SK-N-SH treated with all-trans-retinoic acid at 6 μM for 48 hours (cell line): ENCODE measurements around the gene RELCH.
"Not testable (repeated sequence)": the region's sequence is repeated elsewhere in the genome, so short reads cannot be mapped to it uniquely, and the experiment has no call there.

Experiments used
- ARNTL ChIP-seq: fragments of 450-650 bp; formaldehyde crosslinking; IDR thresholded peaks from 2 replicates; pipeline ENCODE4 v1.5.0; 2020; ENCODE audit warnings: low read depth, mild to moderate bottlenecking, moderate library complexity, borderline replicate concordance
- ESRRG ChIP-seq: fragments of 250-450 bp; sonication (Bioruptor Pico); IDR thresholded peaks from 2 replicates; pipeline ENCODE4 v1.6.1; 2021; ENCODE audit warnings: mild to moderate bottlenecking
- GLIS3 ChIP-seq: fragments of 250-450 bp; sonication (Bioruptor Pico); IDR thresholded peaks from 2 replicates; pipeline ENCODE4 v1.5.0; 2020; ENCODE audit warnings: mild to moderate bottlenecking, moderate library complexity
- POU6F1 ChIP-seq: fragments of 250-450 bp; sonication (Bioruptor Pico); IDR thresholded peaks from 2 replicates; pipeline ENCODE4 v1.8.0; 2021; ENCODE audit warnings: low read depth, mild to moderate bottlenecking, moderate library complexity, borderline replicate concordance
- TCF4 ChIP-seq: fragments of 250-450 bp; sonication (Bioruptor Pico); IDR thresholded peaks from 2 replicates; pipeline ENCODE4 v1.8.0; 2021; ENCODE audit warnings: mild to moderate bottlenecking, moderate library complexity, borderline replicate concordance
- TOX ChIP-seq: fragments of 250-450 bp; sonication (Bioruptor Pico); IDR thresholded peaks from 2 replicates; pipeline ENCODE4 v1.8.0; 2021; ENCODE audit warnings: mild to moderate bottlenecking, moderate library complexity, borderline replicate concordance
- ZC3H10 ChIP-seq: fragments of 250-450 bp; sonication (Bioruptor Pico); IDR thresholded peaks from 2 replicates; pipeline ENCODE4 v1.5.1; 2021; ENCODE audit warnings: mild to moderate bottlenecking, moderate library complexity
- ZFP3 ChIP-seq: fragments of 250-450 bp; sonication (Bioruptor Pico); IDR thresholded peaks from 2 replicates; pipeline ENCODE4 v1.5.0; 2020; ENCODE audit warnings: mild to moderate bottlenecking, moderate library complexity
- ZFP30 ChIP-seq: fragments of 450-650 bp; formaldehyde crosslinking; IDR thresholded peaks from 2 replicates; pipeline ENCODE4 v1.5.0; 2022; ENCODE audit warnings: mild to moderate bottlenecking, moderate library complexity
- ZNF70 ChIP-seq: fragments of 450-650 bp; formaldehyde crosslinking; IDR thresholded peaks from 2 replicates; pipeline ENCODE4 v1.5.0; 2020; ENCODE audit warnings: mild to moderate bottlenecking, moderate library complexity
- ZNF8 ChIP-seq: fragments of 450-650 bp; formaldehyde crosslinking; IDR thresholded peaks from 2 replicates; pipeline ENCODE4 v1.5.0; 2020; ENCODE audit warnings: mild to moderate bottlenecking, moderate library complexity
- TF ChIP-seq, protein P1 (sequence below): fragments of 250-450 bp; sonication (Bioruptor Pico); IDR thresholded peaks from 2 replicates; pipeline ENCODE4 v1.8.0; 2020; ENCODE audit warnings: mild to moderate bottlenecking, moderate library complexity, borderline replicate concordance
- TF ChIP-seq, protein P2 (sequence below): fragments of 250-450 bp; sonication (Bioruptor Pico); IDR thresholded peaks from 2 replicates; pipeline ENCODE4 v1.5.1; 2020; ENCODE audit warnings: low read depth, mild to moderate bottlenecking, moderate library complexity

GRCh38 chr18:62166524-62166923 is 20.5 kb upstream of the RELCH start:
- TF ChIP-seq ZC3H10 (CRISPR knock-in tag); TOX; ARNTL; ZNF70; ZFP3; ZNF8 (CRISPR knock-in tag); GLIS3 (CRISPR knock-in tag); TCF4 (CRISPR knock-in tag); ESRRG; POU6F1; ZFP30 (CRISPR knock-in tag): not testable (repeated sequence)
- TF ChIP-seq, protein P1, sequence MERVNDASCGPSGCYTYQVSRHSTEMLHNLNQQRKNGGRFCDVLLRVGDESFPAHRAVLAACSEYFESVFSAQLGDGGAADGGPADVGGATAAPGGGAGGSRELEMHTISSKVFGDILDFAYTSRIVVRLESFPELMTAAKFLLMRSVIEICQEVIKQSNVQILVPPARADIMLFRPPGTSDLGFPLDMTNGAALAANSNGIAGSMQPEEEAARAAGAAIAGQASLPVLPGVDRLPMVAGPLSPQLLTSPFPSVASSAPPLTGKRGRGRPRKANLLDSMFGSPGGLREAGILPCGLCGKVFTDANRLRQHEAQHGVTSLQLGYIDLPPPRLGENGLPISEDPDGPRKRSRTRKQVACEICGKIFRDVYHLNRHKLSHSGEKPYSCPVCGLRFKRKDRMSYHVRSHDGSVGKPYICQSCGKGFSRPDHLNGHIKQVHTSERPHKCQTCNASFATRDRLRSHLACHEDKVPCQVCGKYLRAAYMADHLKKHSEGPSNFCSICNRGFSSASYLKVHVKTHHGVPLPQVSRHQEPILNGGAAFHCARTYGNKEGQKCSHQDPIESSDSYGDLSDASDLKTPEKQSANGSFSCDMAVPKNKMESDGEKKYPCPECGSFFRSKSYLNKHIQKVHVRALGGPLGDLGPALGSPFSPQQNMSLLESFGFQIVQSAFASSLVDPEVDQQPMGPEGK (CRISPR knock-in tag), result not testable (repeated sequence)
- TF ChIP-seq, protein P2, sequence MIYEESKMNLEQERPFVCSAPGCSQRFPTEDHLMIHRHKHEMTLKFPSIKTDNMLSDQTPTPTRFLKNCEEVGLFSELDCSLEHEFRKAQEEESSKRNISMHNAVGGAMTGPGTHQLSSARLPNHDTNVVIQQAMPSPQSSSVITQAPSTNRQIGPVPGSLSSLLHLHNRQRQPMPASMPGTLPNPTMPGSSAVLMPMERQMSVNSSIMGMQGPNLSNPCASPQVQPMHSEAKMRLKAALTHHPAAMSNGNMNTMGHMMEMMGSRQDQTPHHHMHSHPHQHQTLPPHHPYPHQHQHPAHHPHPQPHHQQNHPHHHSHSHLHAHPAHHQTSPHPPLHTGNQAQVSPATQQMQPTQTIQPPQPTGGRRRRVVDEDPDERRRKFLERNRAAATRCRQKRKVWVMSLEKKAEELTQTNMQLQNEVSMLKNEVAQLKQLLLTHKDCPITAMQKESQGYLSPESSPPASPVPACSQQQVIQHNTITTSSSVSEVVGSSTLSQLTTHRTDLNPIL (CRISPR knock-in tag), result not testable (repeated sequence)
